ENCODE results near the gene PCDHGB5.

Gene PCDHGB5

GRCh38 chr5:141439411-141440141 lies 41.8 kb downstream of the PCDHGB5 start:
- H3K4me3 ChIP-seq (ENCODE audit: low read depth, low read length): no peak overlapping the region

GRCh38 chr5:141440341-141440740 lies 42.6 kb downstream of the PCDHGB5 start:
- no peak overlapping the region for H3K4me3 ChIP-seq (ENCODE audit: low read depth, low read length)

DNA sequence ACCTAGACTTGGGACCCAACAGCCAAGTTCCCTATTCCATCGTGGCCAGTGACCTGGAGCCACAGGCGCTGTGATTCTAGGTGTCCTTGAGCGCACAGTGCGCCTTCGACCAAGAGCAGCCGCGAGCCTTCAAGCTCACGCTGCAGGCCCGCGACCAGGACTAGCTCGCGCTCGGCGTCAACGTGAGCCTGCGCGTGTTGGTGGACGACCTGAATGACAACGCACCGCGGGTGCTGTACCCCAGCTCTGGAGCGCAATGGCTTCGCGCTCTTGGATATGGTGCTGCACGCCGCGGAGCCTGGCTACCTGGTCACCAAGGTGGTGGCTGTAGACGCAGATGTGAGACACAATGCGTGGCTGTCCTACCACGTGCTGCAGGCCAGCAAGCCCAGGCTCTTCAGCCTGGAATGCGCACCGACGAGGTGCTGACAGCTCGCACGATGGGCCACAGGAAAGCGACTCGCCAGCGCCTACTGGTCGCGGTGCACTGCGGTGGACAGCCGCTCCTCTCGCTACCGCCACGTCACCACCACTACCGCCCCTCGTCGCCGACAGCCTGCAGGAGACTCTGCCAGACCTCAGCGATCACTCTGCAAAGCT lies 43.9 kb downstream of the PCDHGB5 start:
- H3K4me3 ChIP-seq (ENCODE audit: low read depth, low read length): no peak overlapping the region
